ELF-1 (cell line): ENCODE results near the gene PTRHD1.

ENCODE experiments used
- DNase-seq: peaks from one replicate; pipeline ENCODE4 v3.0.0-alpha.2; 2016; ENCODE audit warnings: low read depth, low spot score

PTRHD1 gene

DNA sequence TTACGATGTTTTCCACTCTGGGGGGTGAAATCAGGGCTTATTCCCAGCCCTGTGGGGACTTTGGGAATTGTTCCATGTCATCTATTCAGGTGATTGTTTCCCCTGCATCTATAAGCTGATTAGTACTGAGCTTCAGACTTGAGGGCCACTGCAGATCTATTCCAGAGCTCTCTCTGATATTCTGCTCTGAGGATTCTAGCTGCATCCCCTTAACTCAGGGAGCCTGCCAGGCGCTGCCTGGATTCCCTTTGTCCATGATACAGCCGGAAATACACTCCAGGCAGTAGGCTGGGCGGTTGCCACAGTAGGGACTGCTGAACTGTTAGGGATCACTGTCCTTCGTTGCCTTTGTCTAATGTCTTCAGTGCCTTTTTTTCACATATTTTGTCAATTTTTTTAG lies 31.3 kb downstream of the PTRHD1 start:
- no peak for DNase-seq

DNA sequence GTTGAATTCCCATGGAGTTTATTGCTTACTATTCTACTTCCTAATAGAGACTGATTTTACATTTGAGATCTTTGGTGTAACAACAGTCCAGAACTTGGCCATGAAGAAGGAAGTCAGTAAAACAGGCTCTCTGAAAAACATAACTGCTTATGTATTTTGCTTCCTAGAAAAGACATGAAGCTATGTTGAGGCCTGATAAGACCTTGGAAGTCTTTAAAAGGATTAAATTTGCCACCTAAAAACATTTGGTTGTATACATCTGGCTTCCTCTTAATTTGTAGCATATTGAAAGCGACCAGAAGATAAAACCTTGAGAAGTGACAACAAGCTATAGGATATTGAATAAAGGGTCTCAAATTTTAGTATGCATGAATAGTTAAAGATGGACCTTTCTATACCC lies 36.4 kb downstream of the PTRHD1 start:
- no peak for DNase-seq

DNA sequence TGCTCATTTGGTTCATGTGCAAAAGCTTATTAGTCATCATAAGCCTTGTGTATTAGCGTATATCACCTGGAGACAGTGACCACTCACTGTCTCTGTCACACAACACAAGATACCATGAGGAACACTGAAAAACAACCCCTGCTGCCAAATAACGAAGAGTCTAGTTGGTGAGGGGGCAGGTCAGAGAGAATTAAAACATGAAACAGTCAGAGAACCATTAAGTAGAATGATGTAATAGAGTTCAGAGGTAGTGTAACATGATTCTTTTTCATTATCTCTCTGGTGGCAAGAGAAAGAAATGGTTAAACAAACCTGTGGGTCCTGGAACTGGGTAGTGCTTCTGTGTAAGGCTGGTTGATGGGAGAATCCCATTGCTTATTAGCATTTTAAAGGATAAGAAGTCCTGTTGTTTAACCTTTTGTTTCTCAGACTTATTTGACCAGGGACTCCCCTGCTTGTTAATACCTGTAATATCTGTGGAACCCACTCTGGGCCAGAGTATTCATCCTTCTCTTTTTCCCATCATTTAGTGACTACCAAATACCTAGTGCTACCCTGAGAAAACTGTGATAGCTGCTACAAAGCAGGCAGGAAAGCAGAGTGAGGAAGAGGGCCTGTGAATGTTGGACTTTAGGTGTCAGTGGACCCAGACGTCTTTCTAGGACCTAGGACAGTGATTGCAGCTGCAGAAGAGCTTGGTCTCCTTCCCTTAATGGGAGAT lies 38.0 kb downstream of the PTRHD1 start:
- DNase-seq = no peak

DNA sequence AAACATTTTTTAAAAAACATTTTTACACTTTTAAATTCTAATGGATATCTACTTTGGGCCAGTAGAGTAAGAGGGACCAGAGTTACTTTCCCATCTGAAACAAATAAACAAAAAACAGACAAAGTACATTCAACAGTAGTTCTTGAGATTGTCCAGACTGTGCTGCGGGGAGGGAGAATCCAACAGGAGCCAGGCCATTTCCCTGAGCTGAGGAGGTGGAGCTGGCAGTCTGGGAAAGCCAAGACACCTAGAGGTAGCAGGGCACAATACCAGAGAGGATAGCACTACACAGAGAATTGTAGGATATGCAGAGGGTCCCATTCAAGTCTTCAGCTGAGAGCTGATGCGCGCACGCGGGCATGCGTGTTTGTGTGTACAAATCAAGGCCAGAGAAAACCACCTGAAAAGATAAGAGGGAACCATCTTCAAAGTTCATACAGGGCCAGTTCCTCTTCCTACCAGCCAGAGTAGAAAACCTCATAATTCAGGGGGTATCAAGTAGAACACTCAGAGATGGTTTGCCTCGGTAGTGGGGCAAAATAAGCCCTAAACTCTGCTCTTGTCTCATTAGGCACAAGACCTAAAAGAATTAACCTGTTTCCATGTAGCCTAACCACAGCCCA lies 44.0 kb downstream of the PTRHD1 start:
- DNase-seq = peak; percentile 54

DNA sequence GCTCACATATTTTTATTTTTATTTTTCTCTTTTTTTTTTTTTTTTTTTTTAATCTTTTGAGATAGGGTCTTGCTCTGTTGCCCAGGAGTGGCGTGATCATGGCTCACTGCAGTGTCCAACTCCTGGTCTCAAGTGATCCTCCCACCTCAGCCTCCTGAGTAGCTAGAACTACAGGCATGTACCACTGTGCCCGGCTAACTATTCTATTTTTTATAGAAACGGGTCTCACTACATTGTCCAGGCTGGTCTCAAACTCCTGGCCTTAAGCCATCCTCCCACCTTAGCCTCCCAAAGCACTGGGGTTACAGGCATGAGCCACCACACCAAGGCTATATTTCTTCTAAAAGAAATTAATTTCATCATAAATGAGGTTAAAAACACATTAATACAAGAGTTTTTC lies 45.9 kb downstream of the PTRHD1 start:
- no peak for DNase-seq

DNA sequence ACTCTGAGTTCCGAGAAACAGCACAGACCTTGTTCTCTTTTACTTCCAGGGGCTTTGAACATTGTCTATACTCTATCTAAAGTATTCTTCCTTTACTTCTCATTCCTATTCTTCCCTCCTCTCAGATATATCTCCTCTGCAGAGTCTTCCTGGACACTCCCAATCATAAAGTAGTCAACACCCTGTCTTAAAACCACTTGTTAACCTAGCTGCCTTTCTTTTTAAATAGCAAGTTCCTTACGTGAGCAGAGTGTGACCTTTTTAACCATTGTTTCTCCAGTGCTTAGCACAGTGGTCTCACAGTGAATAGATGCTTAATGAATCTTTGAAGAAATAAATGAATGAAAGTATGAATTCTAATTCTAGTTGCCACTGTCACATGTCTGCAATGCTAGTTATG lies 47.4 kb downstream of the PTRHD1 start:
- no peak for DNase-seq

DNA sequence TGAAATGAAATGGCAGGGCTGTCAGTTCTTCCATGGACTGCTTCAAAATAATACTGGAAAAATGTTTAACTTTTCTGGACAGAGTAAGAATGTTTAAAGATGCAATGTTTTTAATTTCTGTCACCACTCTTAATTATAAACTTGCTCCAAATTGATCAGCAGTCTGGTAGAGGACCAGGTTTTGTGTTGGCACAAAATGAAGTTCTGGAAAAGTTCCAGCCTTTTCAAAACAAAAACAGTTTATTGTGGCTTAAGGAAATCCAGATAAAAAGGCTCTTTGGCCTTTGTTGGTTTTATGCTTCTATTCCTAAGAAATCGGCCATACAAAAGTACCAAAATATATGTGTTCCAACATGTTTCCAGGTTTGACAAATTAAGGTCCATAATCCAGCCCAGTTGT lies 48.8 kb downstream of the PTRHD1 start:
- no peak for DNase-seq

DNA sequence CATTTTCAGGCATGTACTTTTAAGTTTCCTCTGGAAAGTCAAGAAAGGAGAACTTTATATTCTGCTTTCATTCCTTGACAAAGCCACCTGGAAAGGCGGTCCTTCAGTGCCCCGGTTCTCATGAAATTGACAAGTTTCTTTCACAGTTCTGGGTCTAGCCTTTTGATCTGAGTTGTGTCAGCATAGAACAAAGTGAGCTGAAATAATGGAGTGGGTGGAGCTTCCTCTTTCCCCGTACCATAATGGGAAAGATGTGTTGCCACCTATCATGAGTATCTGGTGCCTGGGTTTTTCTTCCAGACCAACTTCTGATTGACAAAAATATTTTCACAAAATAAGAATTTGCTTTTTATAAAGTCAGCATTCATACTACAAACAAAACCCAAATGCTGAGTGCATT lies 49.3 kb downstream of the PTRHD1 start:
- no peak for DNase-seq

DNA sequence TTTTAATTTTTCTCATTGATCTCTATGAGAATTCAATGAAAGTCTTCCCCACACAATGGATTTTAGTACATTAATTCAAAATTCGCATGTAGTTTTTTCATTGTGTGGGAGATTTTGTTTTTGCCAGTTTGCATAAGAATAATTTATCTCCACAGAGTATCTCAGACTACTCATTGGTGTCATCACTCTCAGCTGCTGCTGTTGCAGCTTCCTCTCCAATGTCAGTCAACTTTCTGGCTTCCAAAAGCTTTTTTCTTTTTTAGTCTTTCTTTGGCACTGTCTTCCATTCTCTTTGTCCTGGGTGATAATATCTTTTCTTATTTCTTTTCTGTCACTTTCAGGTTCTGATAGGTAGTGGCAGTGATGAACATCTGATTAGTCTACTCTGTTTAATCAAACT lies 50.5 kb downstream of the PTRHD1 start:
- no peak for DNase-seq

DNA sequence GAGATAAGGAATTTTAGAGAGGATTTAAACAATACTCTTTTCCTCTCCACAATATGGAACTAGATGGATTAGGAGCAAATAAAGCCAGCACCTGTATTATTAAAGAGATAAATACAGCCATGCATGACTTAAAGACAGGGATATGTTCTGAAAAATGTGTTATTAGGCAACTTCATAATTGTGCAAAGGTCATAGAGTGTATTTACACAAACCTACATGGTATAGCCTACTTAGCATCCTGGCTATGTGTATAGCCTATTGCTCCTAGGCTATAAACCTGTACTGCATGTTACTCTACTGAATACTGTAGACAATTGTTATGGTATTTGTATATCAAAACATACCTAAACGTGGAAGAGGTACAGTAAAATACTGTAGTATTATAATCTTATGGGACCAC lies 53.0 kb downstream of the PTRHD1 start:
- DNase-seq = no peak
